ENCODE results near the gene IFNGR1. TPM values are rescaled to one million over a fixed set of nuclear protein-coding genes. Genes with fewer than 3 reads are reported as not detected.

Gene IFNGR1
- total RNA-seq, 1 experiment from 2014 or later = 58.4 TPM

- Mint-ChIP-seq H3K9me3 (ENCODE audit: unreplicated experiment) (peaks cover 8% of the 10 kb centered on the region), H3K36me3 (ENCODE audit: insufficient read depth, unreplicated experiment) (no peaks in the 10 kb centered on the region), H3K27ac (ENCODE audit: low read depth, unreplicated experiment) (no peak overlapping the region), H3K4me3 (ENCODE audit: unreplicated experiment) (no peak overlapping the region), H3K4me1 (ENCODE audit: insufficient read depth, unreplicated experiment) (no peaks in the 10 kb centered on the region), H3K27me3 (ENCODE audit: insufficient read depth, unreplicated experiment) (no peaks in the 10 kb centered on the region)
- no peak for DNase-seq (ENCODE audit: unreplicated experiment)
- POLR2A ChIA-PET = interaction anchor here (1.0 kb wide), 1 partner anchor 10 kb away, joined by 4 read pairs; no protein-coding TSS in a partner anchor
- intact Hi-C loops (cut with micrococcal nuclease) = no loop called here
- TF ChIP-seq CTCF (IDR thresholded peaks at IDR 0.05; ENCODE audit: unreplicated experiment) = no peak
- CTCF ChIA-PET = interaction anchor here (0.6 to 1.9 kb wide), 5 partner anchors 11 to 770 kb away, joined by 3 to 14 read pairs (median 5); no protein-coding TSS in a partner anchor
- BruUV-seq (replicated peaks) = no TSS peak
Observed at GRCh38 chr6:137176729-137177128, 42.5 kb downstream of the IFNGR1 start.

- H3K27ac Mint-ChIP-seq (ENCODE audit: low read depth, unreplicated experiment) = no peak overlapping the region
- no peaks in the 10 kb centered on the region for H3K4me1 Mint-ChIP-seq (ENCODE audit: insufficient read depth, unreplicated experiment)
- no peaks in the 10 kb centered on the region for H3K36me3 Mint-ChIP-seq (ENCODE audit: insufficient read depth, unreplicated experiment)
- ChIA-PET POLR2A (interaction anchor here (1.0 kb wide), 1 partner anchor 11 kb away, joined by 4 read pairs; no protein-coding TSS in a partner anchor), CTCF (interaction anchor here (0.7 to 1.5 kb wide), 4 partner anchors 10 to 290 kb away, joined by 3 to 4 read pairs (median 3); no protein-coding TSS in a partner anchor)
- peaks cover 8% of the 10 kb centered on the region for H3K9me3 Mint-ChIP-seq (ENCODE audit: unreplicated experiment)
- no TSS peak for BruUV-seq (replicated peaks)
- DNase-seq (ENCODE audit: unreplicated experiment) = no peak
- no peak overlapping the region for H3K4me3 Mint-ChIP-seq (ENCODE audit: unreplicated experiment)
- intact Hi-C loops (cut with micrococcal nuclease) = no loop called here
- no peak for TF ChIP-seq CTCF (IDR thresholded peaks at IDR 0.05; ENCODE audit: unreplicated experiment)
- no peaks in the 10 kb centered on the region for H3K27me3 Mint-ChIP-seq (ENCODE audit: insufficient read depth, unreplicated experiment)
Observed at GRCh38 chr6:137175868-137176245, 43.3 kb downstream of the IFNGR1 start.

GRCh38 chr6:137175157-137175867 lies 43.9 kb downstream of the IFNGR1 start:
- H3K27me3 Mint-ChIP-seq (ENCODE audit: insufficient read depth, unreplicated experiment) = no peaks in the 10 kb centered on the region
- no TSS peak for BruUV-seq (replicated peaks)
- POLR2A ChIA-PET = no interaction called here
- no peaks in the 10 kb centered on the region for H3K36me3 Mint-ChIP-seq (ENCODE audit: insufficient read depth, unreplicated experiment)
- H3K27ac Mint-ChIP-seq (ENCODE audit: low read depth, unreplicated experiment) = no peak overlapping the region
- CTCF ChIA-PET = interaction anchor here (1.0 to 1.5 kb wide), 3 partner anchors 10 to 81 kb away, joined by 3 read pairs; no protein-coding TSS in a partner anchor
- no peak for TF ChIP-seq CTCF (IDR thresholded peaks at IDR 0.05; ENCODE audit: unreplicated experiment)
- H3K4me1 Mint-ChIP-seq (ENCODE audit: insufficient read depth, unreplicated experiment) = no peaks in the 10 kb centered on the region
- DNase-seq (ENCODE audit: unreplicated experiment) = no peak
- no peak overlapping the region for H3K4me3 Mint-ChIP-seq (ENCODE audit: unreplicated experiment)
- intact Hi-C loops (cut with micrococcal nuclease) = no loop called here
- peaks cover 8% of the 10 kb centered on the region for H3K9me3 Mint-ChIP-seq (ENCODE audit: unreplicated experiment)

GRCh38 chr6:137173501-137173900 lies 45.7 kb downstream of the IFNGR1 start, which contains the start of gene IL22RA2:
TSS of gene IL22RA2 (minus strand) at chr6:137173644. CDS start at chr6:137161749, 11,895 bp downstream.
- POLR2A ChIA-PET = interaction anchor here (1.1 kb wide), 1 partner anchor 10 kb away, joined by 3 read pairs; no protein-coding TSS in a partner anchor
- no TSS peak for BruUV-seq (replicated peaks)
- Mint-ChIP-seq H3K4me3 (ENCODE audit: unreplicated experiment) (no peak within 1 kb of the TSS), H3K36me3 (ENCODE audit: insufficient read depth, unreplicated experiment) (no peaks in the 10 kb centered on the region), H3K27ac (ENCODE audit: low read depth, unreplicated experiment) (peak within 1 kb of the TSS; percentile 23), H3K27me3 (ENCODE audit: insufficient read depth, unreplicated experiment) (no peaks in the 10 kb centered on the region), H3K9me3 (ENCODE audit: unreplicated experiment) (peaks cover under 1% of the 10 kb centered on the region), H3K4me1 (ENCODE audit: insufficient read depth, unreplicated experiment) (no peaks in the 10 kb centered on the region)
- TF ChIP-seq CTCF (IDR thresholded peaks at IDR 0.05; ENCODE audit: unreplicated experiment) = no peak
- CTCF ChIA-PET = interaction anchor here (0.7 to 0.9 kb wide), 2 partner anchors 12 to 160 kb away, joined by 3 to 4 read pairs; no protein-coding TSS in a partner anchor
- DNase-seq (ENCODE audit: unreplicated experiment) = no peak
- intact Hi-C loops (cut with micrococcal nuclease) = no loop called here
